ENCODE data around the gene FDCSP.

The FDCSP gene

GRCh38 chr4:70269674-70270073 lies 43.8 kb downstream of the FDCSP start:
- Mint-ChIP-seq H3K36me3 (ENCODE audit: low read depth) (no peaks in the 10 kb centered on the region), H3K9me3 (no peaks in the 10 kb centered on the region), H3K27ac (no peak overlapping the region), H3K27me3 (ENCODE audit: low read depth) (no peaks in the 10 kb centered on the region), H3K4me3 (no peak overlapping the region), H3K4me1 (ENCODE audit: low read depth) (no peaks in the 10 kb centered on the region)
- no peak for DNase-seq (ENCODE audit: low spot score)

GRCh38 chr4:70277121-70277520 lies 51.2 kb downstream of the FDCSP start:
- H3K27me3 Mint-ChIP-seq (ENCODE audit: low read depth): no peaks in the 10 kb centered on the region
- DNase-seq (ENCODE audit: low spot score): no peak
- no peaks in the 10 kb centered on the region for H3K9me3 Mint-ChIP-seq
- H3K36me3 Mint-ChIP-seq (ENCODE audit: low read depth): no peaks in the 10 kb centered on the region
- no peaks in the 10 kb centered on the region for H3K4me1 Mint-ChIP-seq (ENCODE audit: low read depth)
- no peak overlapping the region for H3K27ac Mint-ChIP-seq
- H3K4me3 Mint-ChIP-seq: no peak overlapping the region

GRCh38 chr4:70280567-70280966 lies 54.6 kb downstream of the FDCSP start:
- no peaks in the 10 kb centered on the region for H3K36me3 Mint-ChIP-seq (ENCODE audit: low read depth)
- no peaks in the 10 kb centered on the region for H3K9me3 Mint-ChIP-seq
- DNase-seq (ENCODE audit: low spot score): no peak
- H3K27me3 Mint-ChIP-seq (ENCODE audit: low read depth): no peaks in the 10 kb centered on the region
- no peak overlapping the region for H3K27ac Mint-ChIP-seq
- H3K4me1 Mint-ChIP-seq (ENCODE audit: low read depth): no peaks in the 10 kb centered on the region
- H3K4me3 Mint-ChIP-seq: no peak overlapping the region

Data from T-helper 2 cell treated with Interferon-gamma antibody and Interleukin-4, amounts not matched to agents 5 μg/mL and 100 μg/mL, for 36 hours (primary cell).